Natural killer cell (primary cell): ENCODE data around the gene PIWIL4. TPM values are rescaled to one million over a fixed set of nuclear protein-coding genes. Genes with fewer than 3 reads are reported as not detected.

ENCODE experiments used
- ATAC-seq, 3 donors: fragments of 150-1000 bp in 2 of 3; fragments of 200-7000 bp in 1 of 3; cut with Tn5 transposase; 1 replicate in 1 of 3; 2 replicates in 2 of 3; pipeline ENCODE4 v1.10.0; 2021; ENCODE audit warnings: mild to moderate bottlenecking in 2 of 3, moderate library complexity in 2 of 3
- DNase-seq, 2 donors: peaks; one replicate each; pipeline versions ENCODE4 v3.0.0 to v3.0.0-alpha.2; 2013 to 2021; ENCODE audit warnings: mixed read lengths in 1 of 2
- H3K27ac ChIP-seq: one replicate; pipeline ENCODE4 v1.5.1; 2013; ENCODE audit warnings: mild to moderate bottlenecking, low read length
- H3K27me3 ChIP-seq: one replicate; pipeline ENCODE4 v1.6.1; 2013; ENCODE audit warnings: low read length; ENCODE audit not compliant: control insufficient read depth, insufficient read depth
- H3K36me3 ChIP-seq: one replicate; pipeline ENCODE4 v1.6.1; 2013; ENCODE audit warnings: low read length; ENCODE audit not compliant: control insufficient read depth, insufficient read depth
- H3K4me1 ChIP-seq: one replicate; pipeline ENCODE4 v1.6.1; 2013; ENCODE audit warnings: low read length; ENCODE audit not compliant: control insufficient read depth, insufficient read depth
- H3K4me3 ChIP-seq: one replicate; pipeline ENCODE4 v1.5.1; 2013; ENCODE audit warnings: low read length
- H3K9me3 ChIP-seq: one replicate; pipeline ENCODE4 v1.6.1; 2013; ENCODE audit warnings: low read length; ENCODE audit not compliant: control insufficient read depth, insufficient read depth
- H3K27ac Mint-ChIP-seq, 2 donors: one replicate each; pipeline ENCODE4 v1.8.0; 2022; ENCODE audit warnings: mild to moderate bottlenecking in 2 of 2, mixed read lengths in 2 of 2, moderate library complexity in 1 of 2
- H3K27me3 Mint-ChIP-seq, 2 donors: one replicate each; pipeline ENCODE4 v1.8.0; 2022; ENCODE audit warnings: low read depth in 2 of 2, mixed read lengths in 2 of 2
- H3K36me3 Mint-ChIP-seq: one replicate; pipeline ENCODE4 v1.8.0; 2022; ENCODE audit warnings: mixed read lengths
- H3K4me1 Mint-ChIP-seq, 2 donors: one replicate each; pipeline ENCODE4 v1.8.0; 2022; ENCODE audit warnings: mixed read lengths in 2 of 2
- H3K4me3 Mint-ChIP-seq: one replicate; pipeline ENCODE4 v1.8.0; 2022; ENCODE audit warnings: mild to moderate bottlenecking, moderate library complexity, mixed read lengths
- H3K9me3 Mint-ChIP-seq, 2 donors: one replicate each; pipeline ENCODE4 v1.8.0; 2022; ENCODE audit warnings: mixed read lengths in 2 of 2
- CTCF ChIP-seq: fragments of 200-600 bp; IDR thresholded peaks from one replicate; pipeline ENCODE4 v1.8.0; 2022; ENCODE audit warnings: antibody characterized with exemption
- WGBS: methylation state at CpG from one replicate; pipeline ENCODE4 v1.1.7; 2013; ENCODE audit warnings: missing lambda C conversion rate; ENCODE audit not compliant: insufficient coverage; 5-methylcytosine and 5-hydroxymethylcytosine counted together
- intact Hi-C: fragments of 100-400 bp; cut with micrococcal nuclease; formaldehyde crosslinking; loops from one replicate; pipeline ENCODE4 v1.14.2; 2022
- total RNA-seq, 4 donors: library from RNA; stranded (reverse); fragments of 120-200 nt in 1 of 4; gene quantifications; one replicate each; pipeline versions ENCODE4 v1.2.3 to v1.2.4, GENCODE V29; 2013 to 2022

Gene PIWIL4
- total RNA-seq, 3 donors from 2014 or later (not counting 1 experiment from before 2014, with no cell fraction given): 2.0 to 2.7 (median 2.2) TPM

DNA sequence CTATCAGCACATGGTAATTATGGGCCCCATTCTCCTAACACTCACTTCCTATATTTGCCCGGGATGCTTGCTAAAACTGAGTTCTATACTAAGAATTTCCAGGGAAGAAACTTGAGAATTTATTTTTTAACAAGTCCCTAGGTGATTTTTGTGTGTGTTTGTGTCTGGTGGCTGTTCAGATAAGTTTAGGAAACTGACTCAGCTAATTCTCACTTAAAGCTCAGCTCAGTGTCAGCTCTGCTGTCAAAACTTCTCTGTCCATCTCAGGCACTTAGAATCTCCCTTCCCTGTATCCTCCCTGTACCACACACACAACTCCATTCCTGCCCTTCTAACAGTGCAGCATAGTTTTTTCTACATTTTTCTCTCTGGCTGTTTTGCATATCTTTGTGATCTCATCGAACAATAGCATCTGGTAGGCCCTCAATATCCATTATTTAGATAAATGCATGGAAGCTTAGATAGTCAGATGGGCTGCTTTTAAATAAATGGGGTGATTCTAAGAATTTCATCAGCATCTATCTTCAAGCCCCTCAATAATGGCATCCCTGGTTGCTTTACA, 69.3 kb downstream of the PIWIL4 start:
- peaks cover 11 to 14% of the 10 kb centered on the region in 2 donors for H3K4me1 Mint-ChIP-seq
- no peak for DNase-seq
- no peaks in the 10 kb centered on the region for H3K36me3 Mint-ChIP-seq
- Histone ChIP-seq H3K4me1 (no peaks in the 10 kb centered on the region), H3K9me3 (no peaks in the 10 kb centered on the region), H3K27ac (no peak overlapping the region), H3K36me3 (no peaks in the 10 kb centered on the region), H3K4me3 (no peak overlapping the region), H3K27me3 (no peaks in the 10 kb centered on the region)
- H3K27me3 Mint-ChIP-seq: no peaks in the 10 kb centered on the region
- no peak for ATAC-seq
- no peak for TF ChIP-seq CTCF
- H3K27ac Mint-ChIP-seq: no peak overlapping the region
- no peaks in the 10 kb centered on the region for H3K9me3 Mint-ChIP-seq
- WGBS: no CpG with 5 or more reads among the region's 2 CpGs
- intact Hi-C loops: no loop called here
- H3K4me3 Mint-ChIP-seq: no peak overlapping the region

DNA sequence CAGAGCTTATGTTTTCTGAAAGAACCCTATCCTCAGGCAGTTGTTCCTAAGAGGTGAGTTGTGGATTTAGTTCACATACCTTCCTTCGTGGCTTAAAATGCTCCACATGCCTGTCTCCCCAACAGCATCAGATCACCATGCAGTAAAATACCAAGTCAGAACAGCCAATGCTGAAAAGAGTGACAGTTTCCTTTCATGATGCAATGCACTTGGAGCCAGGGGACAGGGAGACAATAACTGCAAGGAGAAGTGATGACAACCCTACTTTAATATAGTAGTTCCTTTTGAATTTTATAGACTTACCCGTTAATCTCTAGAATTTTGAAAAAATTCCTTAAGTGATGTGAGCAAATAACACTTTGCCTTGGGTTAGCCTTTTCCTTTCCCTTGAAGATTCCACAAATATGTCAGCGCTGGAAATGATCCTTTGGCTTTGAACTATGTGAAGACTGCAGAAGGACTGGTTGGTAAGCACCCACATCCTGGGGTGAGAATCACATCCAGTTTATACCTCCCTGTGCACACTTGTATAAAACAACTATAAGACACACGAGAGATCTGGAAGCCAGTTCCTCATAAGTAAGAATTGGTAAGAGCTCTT, 71.2 kb downstream of the PIWIL4 start:
- TF ChIP-seq CTCF: no peak
- Histone ChIP-seq H3K9me3 (no peaks in the 10 kb centered on the region), H3K4me1 (no peaks in the 10 kb centered on the region), H3K27me3 (no peaks in the 10 kb centered on the region), H3K36me3 (no peaks in the 10 kb centered on the region), H3K4me3 (no peak overlapping the region), H3K27ac (peak overlapping the region; percentile 18)
- peak in 1 of 3 donors; percentile 28 for ATAC-seq
- peak overlapping the region; percentile 33 to 39 for H3K27ac Mint-ChIP-seq
- no peak for DNase-seq
- H3K27me3 Mint-ChIP-seq: no peaks in the 10 kb centered on the region
- no peak overlapping the region for H3K4me3 Mint-ChIP-seq
- H3K36me3 Mint-ChIP-seq: no peaks in the 10 kb centered on the region
- 77% methylated on average over 3 of the region's 4 CpGs for WGBS
- H3K9me3 Mint-ChIP-seq: no peaks in the 10 kb centered on the region
- intact Hi-C loops: no loop called here
- H3K4me1 Mint-ChIP-seq: peaks cover 11 to 14% of the 10 kb centered on the region in 2 donors

- Mint-ChIP-seq H3K4me1 (peaks cover 11 to 14% of the 10 kb centered on the region in 2 donors), H3K9me3 (no peaks in the 10 kb centered on the region), H3K27me3 (no peaks in the 10 kb centered on the region), H3K4me3 (no peak overlapping the region), H3K27ac (peak overlapping the region; percentile 33 to 39), H3K36me3 (no peaks in the 10 kb centered on the region)
- no peaks in the 10 kb centered on the region for H3K27me3 ChIP-seq
- ATAC-seq (peak in 2 of 3 donors; percentile 41 to 57), DNase-seq (peak in 1 of 2 donors; percentile 12)
- intact Hi-C loops: no loop called here
- 60% methylated on average over 4 of the region's 4 CpGs for WGBS
- no peaks in the 10 kb centered on the region for H3K4me1 ChIP-seq
- H3K4me3 ChIP-seq: no peak overlapping the region
- TF ChIP-seq CTCF: no peak
- H3K36me3 ChIP-seq: no peaks in the 10 kb centered on the region
- H3K9me3 ChIP-seq: no peaks in the 10 kb centered on the region
- peak overlapping the region; percentile 18 for H3K27ac ChIP-seq
Observed at GRCh38 chr11:94638902-94639373, 71.8 kb downstream of the PIWIL4 start.
